ENCODE measurements around the gene TVP23B.

- TF ChIP-seq, protein P1, sequence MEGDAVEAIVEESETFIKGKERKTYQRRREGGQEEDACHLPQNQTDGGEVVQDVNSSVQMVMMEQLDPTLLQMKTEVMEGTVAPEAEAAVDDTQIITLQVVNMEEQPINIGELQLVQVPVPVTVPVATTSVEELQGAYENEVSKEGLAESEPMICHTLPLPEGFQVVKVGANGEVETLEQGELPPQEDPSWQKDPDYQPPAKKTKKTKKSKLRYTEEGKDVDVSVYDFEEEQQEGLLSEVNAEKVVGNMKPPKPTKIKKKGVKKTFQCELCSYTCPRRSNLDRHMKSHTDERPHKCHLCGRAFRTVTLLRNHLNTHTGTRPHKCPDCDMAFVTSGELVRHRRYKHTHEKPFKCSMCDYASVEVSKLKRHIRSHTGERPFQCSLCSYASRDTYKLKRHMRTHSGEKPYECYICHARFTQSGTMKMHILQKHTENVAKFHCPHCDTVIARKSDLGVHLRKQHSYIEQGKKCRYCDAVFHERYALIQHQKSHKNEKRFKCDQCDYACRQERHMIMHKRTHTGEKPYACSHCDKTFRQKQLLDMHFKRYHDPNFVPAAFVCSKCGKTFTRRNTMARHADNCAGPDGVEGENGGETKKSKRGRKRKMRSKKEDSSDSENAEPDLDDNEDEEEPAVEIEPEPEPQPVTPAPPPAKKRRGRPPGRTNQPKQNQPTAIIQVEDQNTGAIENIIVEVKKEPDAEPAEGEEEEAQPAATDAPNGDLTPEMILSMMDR (IDR thresholded peaks at IDR 0.05), result no peak
- TF ChIP-seq POLR2A (IDR thresholded peaks at IDR 0.05), result no peak
Measured at GRCh38 chr17:18848501-18848900, 67.5 kb downstream of the TVP23B start.

All from uterus (tissue), 2 donors.